ENCODE data around the gene SEC22C.

Gene SEC22C

DNA sequence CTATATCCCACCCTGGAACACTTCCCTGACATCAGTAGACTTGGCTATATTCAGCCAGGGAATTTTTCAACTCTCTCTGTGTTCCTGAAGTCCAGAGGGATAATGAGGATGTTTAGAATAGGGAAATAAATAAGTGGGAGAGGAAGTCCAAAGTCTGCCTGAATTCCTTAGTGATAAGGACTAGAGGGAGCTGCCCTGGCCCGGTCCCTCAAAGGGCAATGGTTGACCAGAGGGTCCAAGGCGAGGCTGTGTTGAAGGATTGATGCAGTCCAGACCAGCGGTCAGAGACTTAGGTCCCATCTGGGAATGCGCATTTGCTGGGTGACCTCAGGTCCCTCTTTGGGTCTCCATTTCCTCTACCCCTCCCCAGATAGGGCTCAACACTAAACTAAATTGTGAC lies 71.4 kb downstream of the SEC22C start:
- DNase-seq, result no peak

DNA sequence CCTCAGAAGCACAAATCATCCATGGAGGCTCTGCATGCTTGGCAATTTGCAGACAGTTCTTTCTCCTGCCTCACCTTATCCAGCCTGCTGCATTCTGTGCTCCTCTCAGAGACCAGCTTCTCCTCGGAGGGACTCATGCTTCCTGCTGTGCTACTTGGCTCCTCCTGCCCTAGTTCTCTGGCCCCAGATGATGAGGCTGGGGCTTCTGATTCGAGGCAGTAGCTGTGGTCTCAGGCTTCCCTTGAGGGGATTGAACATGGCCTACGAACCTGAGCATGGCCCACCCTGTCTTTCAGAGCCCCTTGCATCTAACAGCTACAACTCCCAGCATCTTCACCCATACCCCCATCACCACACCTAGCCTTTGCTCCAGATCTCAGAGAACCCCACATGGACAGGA lies 72.7 kb downstream of the SEC22C start:
- no peak for DNase-seq

DNA sequence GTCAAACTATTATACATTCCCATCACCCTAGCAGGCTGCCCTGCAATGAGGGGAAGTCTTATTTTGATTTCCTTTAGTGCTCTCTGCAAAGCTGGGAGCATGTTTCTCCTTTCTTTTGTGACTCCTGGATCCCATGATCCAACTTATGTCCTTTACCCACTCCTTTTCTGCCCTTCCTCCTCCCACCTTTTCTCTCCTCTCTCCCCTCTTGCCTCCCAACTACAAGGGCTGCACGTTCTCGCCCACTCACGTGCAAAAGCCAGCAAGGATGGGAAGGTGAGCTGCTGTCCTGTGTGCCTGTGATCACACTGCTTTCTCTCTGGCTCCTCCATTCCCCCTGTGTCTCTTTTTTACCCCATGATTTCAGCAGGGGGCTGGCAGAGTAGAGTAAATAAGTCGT lies 73.2 kb downstream of the SEC22C start:
- DNase-seq, result no peak

DNA sequence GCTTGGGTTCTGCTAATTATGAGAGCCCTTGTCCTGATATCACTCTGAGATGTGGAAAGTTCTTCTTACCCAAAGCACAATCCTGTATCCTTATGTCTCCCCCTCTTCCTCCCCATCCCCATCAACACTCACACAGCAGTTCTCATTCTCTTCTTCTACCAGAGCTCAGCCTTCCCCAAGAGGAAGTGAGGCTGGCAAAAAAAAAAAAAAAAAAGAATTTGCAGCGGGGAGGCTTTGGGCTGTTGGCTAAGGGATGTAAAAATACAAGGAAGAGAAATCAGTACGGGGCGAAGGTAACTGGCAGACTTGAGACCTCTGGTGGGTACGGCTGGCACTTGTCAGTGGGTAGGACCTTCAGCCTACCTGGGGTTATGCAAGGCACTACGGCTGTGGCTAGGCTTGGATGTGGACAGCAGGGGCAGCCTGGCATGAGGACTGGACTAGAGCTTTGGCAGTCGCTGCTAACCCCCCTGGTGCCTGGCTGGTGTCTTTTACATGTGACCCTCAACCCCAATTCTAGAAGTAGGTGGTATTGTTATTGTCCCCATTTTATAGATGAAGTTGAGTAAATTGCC lies 73.9 kb downstream of the SEC22C start:
- DNase-seq, result no peak

DNA sequence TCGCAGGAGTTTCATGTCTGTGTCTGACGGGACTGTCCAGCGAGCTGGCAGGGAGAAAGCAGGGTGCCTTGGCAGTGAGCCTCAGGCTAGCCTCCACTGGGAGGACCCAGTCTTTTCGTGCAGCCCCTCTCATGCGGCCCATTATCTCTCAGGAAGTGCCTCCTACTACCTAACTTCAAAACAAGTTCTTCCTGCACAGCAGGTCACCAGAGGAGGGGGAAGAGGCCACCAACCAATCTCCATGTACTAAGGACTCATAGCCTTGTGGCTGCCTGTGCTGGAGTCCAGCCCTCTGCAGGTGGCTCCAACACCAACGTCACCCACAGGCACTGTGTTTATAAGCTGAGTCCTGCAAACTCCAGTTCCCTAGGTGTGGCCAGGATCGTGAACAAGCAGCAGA lies 74.5 kb downstream of the SEC22C start:
- DNase-seq, result no peak

DNA sequence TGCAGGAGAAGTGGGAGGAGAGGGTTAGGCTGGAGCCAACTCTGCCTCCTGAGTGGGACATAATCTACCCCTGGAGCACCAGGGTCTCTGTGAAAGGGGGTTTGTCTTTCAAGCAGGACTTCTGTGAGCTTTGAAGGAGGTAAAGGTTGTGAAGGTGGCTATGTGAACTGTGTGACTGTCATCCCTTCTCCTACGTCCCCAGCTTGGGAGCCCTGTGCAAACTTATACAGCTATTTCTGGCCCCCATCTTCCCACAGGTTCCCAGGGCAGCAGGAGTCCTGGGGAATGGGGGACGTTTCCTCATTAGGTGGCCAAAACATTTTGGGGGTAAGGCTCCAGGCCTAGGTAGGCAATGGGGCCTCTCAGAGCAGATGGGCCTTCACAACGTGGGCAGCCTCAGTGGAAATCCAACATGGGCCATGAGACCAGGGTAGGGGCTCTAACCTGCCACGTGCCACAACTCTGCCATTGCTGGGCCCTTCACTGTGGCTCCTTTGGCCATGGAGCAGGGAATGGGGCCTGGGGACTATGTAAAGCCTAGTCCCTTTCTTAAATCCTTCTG lies 75.8 kb downstream of the SEC22C start:
- DNase-seq, result no peak

DNA sequence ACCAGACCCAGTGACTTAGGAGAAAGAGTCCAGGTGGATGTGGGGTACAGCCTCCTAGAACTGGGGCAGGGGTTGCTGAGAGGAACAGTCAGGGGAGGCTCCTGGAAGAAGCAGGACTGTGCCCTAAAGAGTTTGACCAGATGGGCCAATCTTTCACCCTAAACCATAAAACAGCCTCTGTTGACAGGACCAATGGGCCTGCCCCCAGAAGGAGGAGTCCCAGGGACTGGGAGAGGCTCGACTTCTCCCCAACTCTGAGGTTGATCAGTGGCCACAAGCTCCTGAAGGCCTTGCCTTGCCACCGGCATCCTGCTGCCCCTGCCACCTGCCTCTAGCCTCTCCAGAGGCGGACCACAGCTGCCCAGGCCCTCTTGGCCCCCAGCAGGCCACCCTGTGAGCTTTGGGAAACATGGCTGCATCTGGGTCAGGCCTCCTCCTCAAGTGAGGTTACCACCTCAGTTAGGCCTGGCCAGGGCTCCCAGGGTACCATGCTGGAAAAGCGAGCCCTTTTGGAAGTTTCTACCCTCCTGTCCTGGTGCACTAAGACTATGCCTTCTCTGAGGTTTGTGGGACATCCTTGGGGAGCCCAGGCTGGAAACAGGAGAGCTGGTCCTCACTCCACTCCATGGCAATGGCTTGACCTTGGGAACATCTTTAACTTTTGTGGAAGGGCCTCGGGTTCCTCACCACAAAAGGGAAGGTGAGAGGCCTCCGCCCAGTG lies 76.5 kb downstream of the SEC22C start:
- no peak for DNase-seq

DNA sequence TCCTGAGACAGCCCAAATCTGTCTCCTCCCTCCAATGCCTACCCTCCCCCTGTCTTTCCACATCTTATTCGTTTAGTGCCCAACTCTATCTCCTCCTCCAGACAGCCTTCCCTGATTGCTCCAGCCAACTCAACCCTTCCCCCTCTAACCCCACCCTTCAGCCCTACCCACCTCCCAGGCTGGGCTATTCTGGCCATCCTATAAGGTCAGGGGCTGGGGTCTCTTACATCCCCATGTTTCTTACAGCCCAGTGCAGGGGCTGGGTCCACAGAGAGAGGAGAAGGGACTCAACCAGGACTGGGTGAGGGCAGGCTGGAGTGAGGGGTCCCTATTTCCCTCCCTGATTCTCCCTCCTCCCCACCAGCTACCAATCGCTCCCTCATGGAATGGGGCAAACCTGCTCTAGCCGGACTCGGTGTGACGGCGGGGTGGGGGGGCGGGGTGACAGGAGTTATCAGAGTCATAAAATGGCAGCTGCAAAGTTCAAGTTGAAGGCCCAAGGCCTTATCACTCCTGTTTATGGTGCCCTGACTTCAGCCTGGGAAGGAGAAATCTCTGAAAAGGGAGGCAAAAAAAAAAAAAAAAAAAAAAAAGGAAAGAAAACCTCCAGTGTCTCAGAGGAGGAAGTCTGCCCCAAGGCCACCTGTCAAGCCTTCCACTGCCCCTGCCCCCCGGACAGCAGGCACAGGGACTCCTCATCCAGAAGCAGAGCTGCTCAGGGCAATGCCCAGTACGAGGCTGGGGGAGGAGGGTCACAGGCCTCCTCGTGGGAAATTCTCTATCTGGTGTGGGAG lies 77.2 kb downstream of the SEC22C start:
- no peak for DNase-seq

DNA sequence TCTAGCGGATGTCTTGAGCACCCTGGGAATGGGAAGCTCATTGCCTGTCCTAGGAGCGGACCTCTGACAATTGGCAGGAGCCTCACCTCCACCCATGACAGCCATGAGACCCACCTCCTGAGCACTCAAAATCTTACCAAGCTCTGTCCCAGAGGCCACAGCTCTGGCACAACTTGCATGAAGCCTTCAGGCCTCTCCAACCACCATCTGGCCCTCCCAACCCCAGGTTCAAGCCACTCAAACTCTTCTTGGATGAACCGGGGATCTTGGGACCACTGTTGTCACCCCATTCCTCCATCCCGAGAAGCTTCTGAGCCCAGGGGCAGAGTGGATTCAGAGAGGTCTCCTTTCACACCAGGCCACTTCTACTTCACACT lies 77.8 kb downstream of the SEC22C start:
- DNase-seq, result no peak

DNA sequence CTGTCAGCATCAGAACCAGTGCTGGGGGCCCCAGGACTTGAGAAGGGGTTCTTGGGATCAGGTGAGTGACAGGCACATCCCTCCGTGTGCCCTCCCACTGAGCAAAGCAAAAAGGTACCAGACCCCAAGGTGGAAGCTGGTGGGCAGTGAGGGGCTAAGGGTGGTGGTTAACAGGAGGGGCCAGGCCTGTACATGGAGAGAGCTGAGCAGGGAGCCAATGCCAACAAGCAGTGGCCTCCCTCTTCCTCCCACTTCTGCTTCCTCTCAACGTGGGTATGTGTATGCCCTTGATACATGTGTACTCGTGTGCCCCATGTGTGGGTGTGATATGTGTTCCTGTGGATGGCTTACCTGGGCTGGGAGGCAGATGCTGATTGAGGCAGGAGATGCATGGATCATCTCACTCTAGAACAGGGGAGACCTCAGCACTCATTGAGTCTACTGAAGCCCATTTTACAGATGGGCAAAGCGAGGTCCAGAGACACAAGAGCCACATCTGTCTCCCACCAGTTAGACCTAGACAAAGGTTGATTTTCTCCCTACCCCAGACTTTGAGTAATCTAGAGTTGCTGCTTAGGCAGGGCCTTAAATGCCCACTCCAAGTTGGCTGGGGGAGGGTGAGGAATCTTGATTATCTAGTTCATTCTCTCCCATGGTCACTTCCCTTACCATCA lies 78.4 kb downstream of the SEC22C start:
- no peak for DNase-seq

DNA sequence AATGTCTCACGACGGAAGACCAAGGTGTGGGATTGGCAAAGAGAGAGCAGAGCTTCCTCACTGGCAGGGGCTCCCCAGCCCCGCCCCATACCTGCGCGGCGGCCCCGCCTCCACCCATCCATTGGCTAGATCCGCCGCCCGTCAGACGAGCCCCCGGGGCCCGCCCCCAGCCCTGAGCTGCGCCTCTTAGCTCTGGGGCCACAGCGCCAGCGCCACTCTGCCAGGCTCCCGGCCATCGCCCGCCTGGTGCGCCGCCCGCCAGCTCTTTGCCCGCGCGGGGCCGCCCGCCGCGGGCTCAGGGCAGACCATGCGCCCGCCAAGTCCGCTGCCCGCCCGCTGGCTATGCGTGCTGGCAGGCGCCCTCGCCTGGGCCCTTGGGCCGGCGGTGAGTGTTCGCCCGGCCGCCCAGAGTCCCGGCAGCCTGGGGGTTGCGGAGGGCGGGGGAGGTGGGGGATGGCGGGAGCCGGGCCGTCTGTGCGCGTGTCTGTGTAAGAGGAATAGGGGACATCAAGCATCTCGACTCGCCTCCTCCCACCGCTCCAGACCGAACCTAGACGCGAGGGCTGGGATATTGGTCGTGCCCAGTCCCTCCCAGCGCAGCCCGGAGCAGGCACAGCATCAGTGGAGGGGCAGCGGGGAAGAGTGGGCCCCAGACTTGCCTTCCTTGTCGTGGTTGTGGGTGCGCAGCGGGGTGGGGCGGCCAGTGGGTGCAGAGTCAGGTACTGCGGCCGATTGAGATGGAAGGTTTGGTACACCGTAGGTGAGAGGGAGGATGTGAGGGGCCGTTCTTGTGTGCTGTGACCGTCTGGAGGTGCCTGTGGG lies 79.1 kb downstream of the SEC22C start, which contains the start of gene VIPR1:
Gene VIPR1, plus strand, starts transcription at position 215 of the 822 bp plus-strand sequence. Its CDS starts 93 bp downstream, at position 308.
- peak; percentile 71 for DNase-seq

DNA sequence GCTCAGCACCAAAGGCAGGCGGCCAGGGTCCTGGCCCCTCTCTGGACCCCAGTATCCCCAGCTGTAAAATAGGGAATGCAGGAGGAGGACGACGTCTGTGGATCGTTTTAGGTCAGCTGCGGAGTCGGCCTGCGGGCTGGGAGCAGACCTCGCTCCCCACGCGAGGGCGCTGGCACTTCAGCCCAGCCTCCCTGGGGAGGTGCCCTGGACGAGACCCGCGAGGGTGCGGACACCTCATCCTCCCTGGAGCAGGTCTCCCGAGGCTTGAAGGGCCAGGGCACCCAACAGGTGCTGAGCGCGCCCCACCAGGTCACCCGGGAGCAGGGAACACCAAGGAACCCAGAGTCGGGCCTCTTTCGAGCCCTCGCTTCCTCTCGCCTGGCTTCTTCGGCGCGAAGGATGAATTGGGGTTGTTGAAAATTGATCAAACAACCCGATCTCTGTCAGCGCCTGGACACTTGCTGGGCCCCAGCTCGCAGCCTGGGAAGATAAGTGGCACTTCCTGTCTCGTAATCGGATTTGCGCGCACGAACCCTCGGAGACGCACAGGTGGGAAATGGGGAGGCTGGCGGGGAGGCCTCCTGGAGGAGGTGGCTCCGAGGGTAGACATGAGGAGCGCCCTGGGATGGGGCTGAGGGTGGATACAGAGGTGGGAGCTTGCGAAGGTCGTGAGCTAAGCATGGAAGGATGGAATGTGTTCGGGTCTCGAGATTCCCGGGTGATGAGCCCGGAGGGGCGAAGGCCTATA lies 79.9 kb downstream of the SEC22C start:
- DNase-seq, result no peak

DNA sequence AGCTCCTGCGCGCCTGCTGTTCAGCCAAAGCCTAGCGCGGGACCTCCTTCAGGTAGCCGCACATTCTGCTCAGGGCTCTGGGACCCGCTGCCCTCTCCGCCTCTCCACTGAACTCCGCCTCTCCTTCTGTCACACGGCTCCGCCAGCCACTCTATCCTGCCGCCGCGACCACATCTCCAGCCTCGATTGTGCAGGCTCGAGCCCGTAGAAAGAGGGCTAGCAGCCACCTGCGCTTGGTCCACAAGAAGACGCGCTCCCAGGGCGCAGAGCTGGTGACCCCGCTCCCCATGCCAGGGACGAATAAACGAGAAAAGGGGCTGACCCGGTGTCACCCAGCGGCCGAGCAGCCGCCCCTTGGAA lies 80.5 kb downstream of the SEC22C start:
- DNase-seq, result no peak

DNA sequence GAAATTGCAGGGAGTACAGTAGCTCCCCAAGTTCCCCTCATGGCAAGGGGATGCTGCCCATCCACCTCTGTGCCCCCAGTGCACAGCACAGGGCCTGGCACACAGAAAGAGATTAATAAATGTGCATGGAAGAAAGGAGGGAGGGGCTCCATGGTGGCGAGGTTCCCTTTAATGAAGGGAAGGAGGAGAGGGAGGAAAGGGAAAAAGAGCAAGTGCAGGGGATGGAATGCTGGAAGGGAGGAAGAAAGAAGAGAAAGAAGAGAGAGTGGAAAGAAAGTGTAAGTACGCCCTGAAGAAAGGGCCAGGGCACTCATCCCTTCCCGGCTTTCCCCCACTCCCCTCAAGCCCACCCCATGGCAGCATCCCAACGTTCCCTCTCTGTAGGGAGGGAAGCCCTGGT lies 80.9 kb downstream of the SEC22C start:
- DNase-seq, result no peak

DNA sequence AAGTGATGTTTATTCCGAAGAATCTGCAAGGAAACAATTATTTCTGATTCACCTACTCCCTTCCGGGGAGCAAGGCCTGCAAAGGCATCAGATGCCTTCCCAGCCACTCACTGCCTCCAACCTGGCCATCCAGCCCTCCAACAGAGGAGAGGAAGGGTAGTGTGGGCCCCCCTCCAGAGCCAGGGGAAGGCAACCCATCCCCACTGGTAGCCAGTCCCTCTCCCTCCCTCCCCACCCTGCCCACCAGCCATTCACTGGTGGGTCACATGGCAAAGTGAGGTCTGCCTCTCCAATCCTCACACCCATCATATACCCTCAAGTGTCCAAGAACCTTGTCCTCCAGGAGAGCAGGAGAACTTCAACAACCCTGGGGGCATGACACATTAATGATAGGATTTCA lies 81.7 kb downstream of the SEC22C start:
- no peak for DNase-seq

DNA sequence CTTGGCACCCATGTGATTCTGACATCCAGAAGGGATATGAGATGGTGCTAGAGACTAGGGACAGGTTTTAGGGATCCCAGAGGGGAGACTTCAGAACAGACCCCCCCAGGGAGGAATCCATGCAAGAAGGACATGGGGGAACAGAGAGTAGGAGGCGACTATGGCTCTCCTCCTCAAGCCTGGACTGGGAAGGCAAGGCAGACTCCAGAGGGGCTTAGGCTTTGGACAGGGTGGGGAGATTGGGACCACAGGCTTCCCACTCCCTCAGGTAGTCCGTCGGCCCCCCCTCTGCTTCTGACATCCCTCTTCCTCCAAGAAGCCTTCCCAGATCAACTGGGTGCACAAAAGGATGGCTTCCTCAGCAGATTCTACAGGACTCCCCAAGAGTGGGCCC lies 82.3 kb downstream of the SEC22C start:
- no peak for DNase-seq

DNA sequence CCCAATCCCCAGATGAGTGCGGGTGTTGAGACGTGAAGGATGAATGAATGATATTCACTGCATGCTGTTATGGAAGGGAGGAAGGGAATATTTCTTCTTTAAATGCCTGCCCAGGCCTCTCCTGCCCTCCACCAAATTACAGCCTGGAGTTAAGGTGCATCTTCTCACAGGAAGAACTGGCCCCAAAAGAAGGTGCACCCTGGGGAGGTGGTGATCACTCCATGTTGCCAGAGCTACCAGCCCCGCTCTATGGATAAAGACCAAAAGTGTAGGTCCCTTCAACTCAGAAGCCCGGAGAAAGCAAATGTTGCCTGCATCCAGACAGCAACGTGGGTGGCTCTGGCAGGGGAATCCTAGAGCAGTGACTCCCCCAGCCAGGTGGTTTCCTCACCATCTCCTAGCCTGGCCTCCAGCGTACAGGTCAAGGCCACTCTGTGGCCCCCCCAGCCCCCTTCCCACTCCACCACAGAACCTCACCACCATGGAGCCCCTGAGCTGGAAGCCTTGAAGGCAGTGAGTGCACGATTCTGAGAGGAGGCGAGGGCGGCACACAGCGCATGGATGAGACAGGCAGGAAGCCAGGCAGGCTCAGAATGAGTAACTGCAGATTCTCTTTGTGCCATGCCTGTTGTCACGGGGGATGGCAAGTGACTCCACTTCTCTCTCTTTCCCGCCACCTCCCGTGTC lies 82.8 kb downstream of the SEC22C start:
- DNase-seq, result no peak

DNA sequence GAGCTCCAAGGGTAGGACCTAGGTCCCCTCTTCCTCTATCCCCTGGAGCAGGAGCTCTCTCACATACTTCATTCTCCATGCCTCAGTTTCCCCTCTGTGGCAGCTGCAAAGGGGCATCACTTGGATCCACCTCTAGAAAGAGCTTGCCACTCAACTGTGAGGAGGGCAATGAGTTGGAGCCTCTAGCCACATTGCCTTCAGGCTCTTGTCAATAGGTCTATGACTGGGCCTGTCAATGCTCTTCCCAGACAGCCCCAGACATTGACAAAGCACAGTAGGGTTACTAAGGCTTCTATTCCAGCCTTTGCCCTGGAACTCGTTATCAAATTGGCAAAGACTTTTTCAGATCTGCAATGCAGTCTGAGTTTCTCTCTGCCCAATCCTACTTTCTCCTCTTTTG lies 83.7 kb downstream of the SEC22C start:
- DNase-seq, result no peak

Data from COR-L47 (cell line).